ENCODE measurements around the gene DKK3. TPM values are rescaled to one million over a fixed set of nuclear protein-coding genes. Genes with fewer than 3 reads are reported as not detected.

DKK3 gene
- total and polyA plus RNA-seq, 2 of the 13 experiments (the other 11 are each of a cell fraction or from before 2014, with no cell fraction given): 0.09 to 0.67 TPM

GRCh38 chr11:11952036-11952435, 56.4 kb downstream of the DKK3 start:
- POLR2A ChIA-PET: no interaction called here
- CTCF ChIA-PET (ENCODE audit: low intra/inter-chr PET ratio, low total read pairs): no interaction called here

More at GRCh38 chr11:11952036-11952435, 56.4 kb downstream of the DKK3 start:
- ATAC-seq (no peak), DNase-seq (ENCODE audit: low spot score) (no peak), FAIRE-seq (no peak)
- H3K4me2 ChIP-seq (ENCODE audit: low read depth, low read length): no peak overlapping the region
- H2AFZ ChIP-seq (ENCODE audit: low read length): no peak overlapping the region
- H3K9me3 ChIP-seq (ENCODE audit: low read length): no peaks in the 10 kb centered on the region
- in situ Hi-C loops (cut with HindIII; ENCODE audit: extremely low pct_ligation_motif_present, low pct_unique_long_range_greater_than_20kb): no loop called here
- H3K27me3 ChIP-seq (ENCODE audit: control insufficient read depth in 1 of 2, insufficient read depth in 2 of 2, low read length in 2 of 2): no peaks in the 10 kb centered on the region
- BruUV-seq (replicated peaks): no TSS peak
- peaks cover 17% of the 10 kb centered on the region for H3K4me1 ChIP-seq (ENCODE audit: insufficient read depth, low read length)
- TF ChIP-seq SP140L (CRISPR knock-in tag; IDR thresholded peaks at IDR 0.05; ENCODE audit: borderline replicate concordance): no peak
- no peak for TF ChIP-seq CEBPZ (IDR thresholded peaks at IDR 0.05; ENCODE audit: low read length)
- no peak for TF ChIP-seq ZNF446 (CRISPR knock-in tag; IDR thresholded peaks at IDR 0.05)
- TF ChIP-seq MNT (IDR thresholded peaks at IDR 0.05): no peak
- TF ChIP-seq LBX2 (CRISPR knock-in tag; IDR thresholded peaks at IDR 0.05; ENCODE audit: borderline replicate concordance): no peak
- no peak for TF ChIP-seq ARNTL (CRISPR knock-in tag; IDR thresholded peaks at IDR 0.05)
- peaks cover 3% of the 10 kb centered on the region; the same call in 1 of the 2 replicates for H4K20me1 ChIP-seq (ENCODE audit: insufficient read depth, low read length)
- H3K79me2 ChIP-seq (ENCODE audit: insufficient read depth, low read length): no peaks in the 10 kb centered on the region
- intact Hi-C loops (cut with micrococcal nuclease; ENCODE audit: unreplicated experiment): no loop called here
- no peak overlapping the region for H3K9ac ChIP-seq (ENCODE audit: insufficient read depth, low read depth, low read length)
- H3K36me3 ChIP-seq (replicated peaks in 1 of 2; ENCODE audit: control insufficient read depth in 1 of 2, insufficient read depth in 2 of 2, low read length in 2 of 2): peaks cover 9 to 43% of the 10 kb centered on the region in 2 experiments
- H3K27ac ChIP-seq (ENCODE audit: extremely low read length, insufficient read depth, low read length): no peak overlapping the region
- no peak overlapping the region for H3K4me3 ChIP-seq (replicated peaks in 1 of 3; ENCODE audit: insufficient read depth in 1 of 3, low read depth in 2 of 3, low read length in 3 of 3)

Measured in HepG2 (cell line).